Activated CD4-positive, alpha-beta T cell treated with anti-CD3 and anti-CD28 coated beads for 36 hours (primary cell): ENCODE data around the gene ACKR2. TPM values are rescaled to one million over a fixed set of nuclear protein-coding genes. Genes with fewer than 3 reads are reported as not detected.
A peak's percentile ranks its signal among the peaks of the same experiment; 100 is the strongest.

Experiments
- ATAC-seq: fragments of 200-7000 bp; cut with Tn5 transposase; one replicate; pipeline ENCODE4 v1.10.0; 2021; ENCODE audit warnings: mild to moderate bottlenecking, moderate library complexity
- CTCF ChIA-PET: fragments of 350-600 bp; sonication (Branson Sonifier 250); formaldehyde crosslinking; loops from one replicate; lab custom pipeline; 2021; ENCODE audit warnings: antibody characterized with exemption; lab: Charles Lee
- POLR2A ChIA-PET: fragments of 350-600 bp; sonication (Branson Sonifier 250); formaldehyde crosslinking; loops from one replicate; lab custom pipeline; 2021; ENCODE audit warnings: antibody characterized with exemption, inconsistent platforms; lab: Charles Lee
- DNase-seq: peaks from one replicate; pipeline ENCODE4 v3.0.0-alpha.2; 2020
- H3K27ac Mint-ChIP-seq: one replicate; pipeline ENCODE4 v1.8.0; 2021; ENCODE audit warnings: mixed read lengths
- H3K27me3 Mint-ChIP-seq: one replicate; pipeline ENCODE4 v1.8.0; 2021; ENCODE audit warnings: mixed read lengths
- H3K36me3 Mint-ChIP-seq: one replicate; pipeline ENCODE4 v1.8.0; 2021; ENCODE audit warnings: low read depth, mixed read lengths
- H3K4me1 Mint-ChIP-seq: one replicate; pipeline ENCODE4 v1.8.0; 2021; ENCODE audit warnings: mixed read lengths
- H3K4me3 Mint-ChIP-seq: one replicate; pipeline ENCODE4 v1.8.0; 2021; ENCODE audit warnings: mild to moderate bottlenecking, moderate library complexity, mixed read lengths
- H3K9me3 Mint-ChIP-seq: one replicate; pipeline ENCODE4 v1.8.0; 2021; ENCODE audit warnings: low read depth, mixed read lengths
- intact Hi-C, 2 experiments: fragments of 100-400 bp; cut with DNase I in 1 of 2; cut with micrococcal nuclease in 1 of 2; formaldehyde crosslinking; loops; one replicate each; pipeline versions ENCODE4 v1.14.2 to v1.15.1; 2022 to 2024; cut with DNase I, micrococcal nuclease
- total RNA-seq, 2 experiments: library from RNA; stranded (reverse); gene quantifications; one replicate each; pipeline ENCODE4 v1.2.3, GENCODE V29; 2021

The ACKR2 gene
- total RNA-seq, 2 experiments from 2014 or later, result 0.64 to 0.65 TPM

DNA sequence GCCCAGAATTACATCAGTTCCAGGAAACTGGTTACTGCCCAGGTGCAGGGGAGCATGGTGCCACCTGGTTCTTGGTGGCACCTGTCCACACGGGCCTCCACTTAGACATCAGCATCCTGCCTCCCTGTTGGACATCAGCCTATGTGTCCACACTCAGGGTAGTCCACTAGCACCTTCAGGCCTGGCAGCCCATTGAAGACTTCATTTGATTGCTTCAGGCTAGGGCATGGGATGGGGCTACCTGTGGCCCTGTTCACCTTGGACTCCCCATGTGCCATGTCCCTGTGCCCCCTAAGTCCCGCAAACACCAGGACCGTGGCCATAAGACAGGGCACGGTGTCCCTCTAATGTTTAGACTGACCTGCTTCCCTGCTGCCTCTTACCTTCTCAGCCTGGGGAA lies 35.6 kb downstream of the ACKR2 start:
- Mint-ChIP-seq H3K9me3 (no peaks in the 10 kb centered on the region), H3K4me3 (no peak overlapping the region), H3K27me3 (no peaks in the 10 kb centered on the region), H3K36me3 (no peaks in the 10 kb centered on the region), H3K4me1 (peaks cover 15% of the 10 kb centered on the region), H3K27ac (no peak overlapping the region)
- intact Hi-C loops, result no loop called here
- ATAC-seq (no peak), DNase-seq (no peak)
- ChIA-PET POLR2A (no interaction called here), CTCF (interaction anchor here (1.4 kb wide), 1 partner anchor 14 kb away, joined by 4 read pairs; no protein-coding TSS in a partner anchor)

DNA sequence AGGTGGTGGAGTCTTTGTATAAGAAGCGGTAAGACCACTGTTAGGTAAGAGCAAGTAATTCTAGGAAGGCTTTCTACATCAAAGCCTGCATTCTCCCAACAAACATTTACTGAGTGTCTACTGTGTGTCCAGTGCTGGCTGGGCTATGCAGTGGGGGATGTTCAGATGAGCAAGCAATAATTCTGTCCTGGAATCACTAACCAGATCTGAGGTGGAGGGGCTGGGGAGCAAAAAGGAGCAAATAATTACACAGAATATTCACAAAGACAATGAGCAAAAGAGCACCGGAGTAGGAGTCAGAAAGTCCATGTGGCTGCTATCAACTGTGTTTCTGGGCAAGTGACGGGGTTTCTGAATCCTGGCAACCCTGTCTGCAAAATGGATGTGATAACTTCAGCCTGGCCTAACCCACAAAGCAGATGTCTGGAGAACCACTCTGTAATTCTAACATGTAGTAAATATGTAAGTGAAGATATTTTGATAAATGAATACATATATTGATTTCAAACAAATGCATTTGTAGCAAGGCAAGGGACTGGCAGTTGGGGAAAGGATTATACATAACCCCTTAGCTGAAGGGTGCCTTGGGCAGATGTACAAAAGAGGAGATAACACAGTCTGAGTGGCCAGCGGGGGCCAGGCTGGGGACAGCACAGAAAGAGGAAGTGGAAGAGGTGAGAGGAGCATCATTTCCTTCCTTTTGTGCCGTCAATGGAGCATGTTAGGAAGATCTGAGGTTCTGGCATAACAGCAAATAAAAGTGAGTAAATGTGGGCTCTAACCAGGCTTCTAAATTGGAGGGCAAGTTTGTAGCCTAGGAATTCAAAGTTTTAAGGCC lies 37.7 kb downstream of the ACKR2 start:
- ATAC-seq, result peak; percentile 71
- H3K27ac Mint-ChIP-seq, result peak overlapping the region; percentile 55
- H3K9me3 Mint-ChIP-seq, result no peaks in the 10 kb centered on the region
- intact Hi-C loops, result no loop called here
- peaks cover 15% of the 10 kb centered on the region for H3K4me1 Mint-ChIP-seq
- DNase-seq, result peak; percentile 9
- CTCF ChIA-PET, result interaction anchor here (0.6 to 1.0 kb wide), 2 partner anchors 16 to 95 kb away, joined by 3 to 4 read pairs; no protein-coding TSS in a partner anchor
- no peaks in the 10 kb centered on the region for H3K36me3 Mint-ChIP-seq
- POLR2A ChIA-PET, result no interaction called here
- no peaks in the 10 kb centered on the region for H3K27me3 Mint-ChIP-seq
- H3K4me3 Mint-ChIP-seq, result no peak overlapping the region

DNA sequence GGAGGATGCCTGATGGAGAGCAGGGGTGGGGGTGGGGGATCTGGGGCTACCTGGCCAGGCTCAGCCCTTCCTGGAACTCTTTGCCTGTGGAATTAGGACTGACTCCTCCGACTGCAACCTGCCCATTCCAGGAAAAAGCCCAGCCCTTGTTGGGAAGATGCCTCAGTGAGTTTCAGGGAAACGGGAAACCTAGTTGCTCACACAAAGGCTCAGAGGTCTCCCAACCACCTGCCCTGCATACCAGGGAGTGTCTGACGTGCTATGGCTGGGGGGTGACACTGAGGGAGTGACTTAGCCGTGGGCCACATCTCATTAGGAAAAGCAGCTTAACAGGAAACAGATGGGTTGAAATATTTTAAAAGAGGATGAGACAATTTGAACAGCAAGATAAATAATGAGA lies 38.5 kb downstream of the ACKR2 start:
- no peak for DNase-seq
- H3K27me3 Mint-ChIP-seq, result no peaks in the 10 kb centered on the region
- H3K4me1 Mint-ChIP-seq, result peaks cover 15% of the 10 kb centered on the region
- H3K9me3 Mint-ChIP-seq, result no peaks in the 10 kb centered on the region
- no peaks in the 10 kb centered on the region for H3K36me3 Mint-ChIP-seq
- ChIA-PET POLR2A (no interaction called here), CTCF (interaction anchor here (0.6 kb wide), 1 partner anchor 16 kb away, joined by 3 read pairs; no protein-coding TSS in a partner anchor)
- intact Hi-C loops, result no loop called here
- ATAC-seq, result no peak
- H3K4me3 Mint-ChIP-seq, result no peak overlapping the region
- H3K27ac Mint-ChIP-seq, result no peak overlapping the region

DNA sequence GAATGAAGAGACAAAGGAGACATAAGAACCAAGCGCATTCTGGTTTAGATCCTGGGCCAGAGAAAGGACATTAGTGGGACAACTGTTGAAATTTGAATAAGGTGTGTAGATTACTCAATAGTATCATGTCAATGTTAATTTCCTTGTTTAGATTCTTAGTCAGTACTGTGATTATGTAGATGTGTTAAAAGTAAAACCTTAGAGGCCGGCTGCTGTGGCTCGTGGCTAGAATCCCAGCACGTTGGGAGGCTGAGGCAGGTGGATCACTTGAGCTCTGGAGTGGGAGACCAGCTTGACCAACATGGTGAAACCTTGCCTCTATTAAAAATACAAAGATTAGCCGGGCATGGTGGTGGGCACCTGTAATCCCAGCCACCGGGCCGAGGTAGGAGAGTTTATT lies 39.8 kb downstream of the ACKR2 start:
- intact Hi-C loops, result no loop called here
- ChIA-PET POLR2A (no interaction called here), CTCF (no interaction called here)
- ATAC-seq (no peak), DNase-seq (no peak)
- Mint-ChIP-seq H3K36me3 (no peaks in the 10 kb centered on the region), H3K27ac (no peak overlapping the region), H3K4me3 (no peak overlapping the region), H3K9me3 (no peaks in the 10 kb centered on the region), H3K27me3 (no peaks in the 10 kb centered on the region), H3K4me1 (peaks cover 15% of the 10 kb centered on the region)

DNA sequence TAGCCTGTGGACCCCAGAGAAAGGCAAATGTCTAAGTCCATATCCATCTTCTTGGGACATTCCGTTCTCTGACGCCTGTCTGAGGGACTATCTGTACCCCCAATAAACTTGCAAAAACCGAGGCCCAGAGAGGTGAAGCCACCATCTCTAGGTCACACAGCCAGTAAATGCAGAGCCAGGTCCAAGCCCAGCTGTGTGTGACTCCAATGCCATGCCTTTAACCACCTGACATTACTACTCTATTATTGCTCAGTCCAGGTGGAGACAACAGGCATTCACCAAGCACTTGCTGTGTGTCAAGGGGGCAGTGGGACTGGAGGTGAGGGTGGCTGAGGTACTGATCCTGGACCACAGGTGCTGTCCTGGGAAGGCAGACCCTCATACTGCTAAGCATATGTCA lies 41.0 kb downstream of the ACKR2 start:
- ChIA-PET CTCF (no interaction called here), POLR2A (no interaction called here)
- no peak overlapping the region for H3K27ac Mint-ChIP-seq
- no peak overlapping the region for H3K4me3 Mint-ChIP-seq
- no peak for DNase-seq
- peaks cover 15% of the 10 kb centered on the region for H3K4me1 Mint-ChIP-seq
- ATAC-seq, result no peak
- no peaks in the 10 kb centered on the region for H3K9me3 Mint-ChIP-seq
- intact Hi-C loops, result no loop called here
- no peaks in the 10 kb centered on the region for H3K36me3 Mint-ChIP-seq
- H3K27me3 Mint-ChIP-seq, result peaks cover 1% of the 10 kb centered on the region

DNA sequence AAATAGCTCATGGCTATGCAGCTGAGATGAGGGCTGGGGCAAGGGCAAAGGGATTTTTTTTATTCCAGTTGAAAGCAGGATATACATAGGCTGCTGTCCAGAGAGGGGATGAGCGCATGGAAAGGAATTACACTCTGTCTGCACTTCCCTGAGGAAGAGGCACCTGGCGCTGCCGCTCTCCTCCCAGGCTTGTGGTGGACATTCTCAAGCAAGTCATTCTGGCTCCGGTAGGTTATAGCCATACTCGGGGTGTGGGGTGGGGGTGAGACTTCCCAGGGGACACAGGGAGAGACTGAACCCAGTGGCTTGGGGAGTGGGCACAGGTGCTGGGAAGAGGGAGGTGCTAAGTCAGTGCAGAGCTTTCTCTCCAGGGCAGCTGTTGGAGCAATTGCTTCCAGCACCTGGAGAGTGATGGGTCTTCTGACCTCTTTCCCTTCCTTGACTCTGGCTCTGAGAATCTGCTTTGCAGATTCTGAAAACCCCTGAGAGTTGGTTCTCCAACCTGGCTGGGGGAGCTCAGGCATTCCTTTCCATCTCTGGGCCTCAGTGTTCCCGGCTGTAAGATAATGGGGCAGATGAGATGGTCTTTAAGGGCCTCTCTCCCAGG lies 42.1 kb downstream of the ACKR2 start:
- H3K36me3 Mint-ChIP-seq, result no peaks in the 10 kb centered on the region
- peaks cover 4% of the 10 kb centered on the region for H3K27me3 Mint-ChIP-seq
- CTCF ChIA-PET, result interaction anchor here (0.5 kb wide), 1 partner anchor 38 kb away, joined by 3 read pairs; no protein-coding TSS in a partner anchor
- no peak for DNase-seq
- H3K9me3 Mint-ChIP-seq, result no peaks in the 10 kb centered on the region
- no peak overlapping the region for H3K4me3 Mint-ChIP-seq
- H3K4me1 Mint-ChIP-seq, result peaks cover 12% of the 10 kb centered on the region
- intact Hi-C loops, result no loop called here
- POLR2A ChIA-PET, result interaction anchor here (0.5 kb wide), 1 partner anchor 40 kb away, joined by 3 read pairs; no protein-coding TSS in a partner anchor
- no peak for ATAC-seq
- H3K27ac Mint-ChIP-seq, result no peak overlapping the region

DNA sequence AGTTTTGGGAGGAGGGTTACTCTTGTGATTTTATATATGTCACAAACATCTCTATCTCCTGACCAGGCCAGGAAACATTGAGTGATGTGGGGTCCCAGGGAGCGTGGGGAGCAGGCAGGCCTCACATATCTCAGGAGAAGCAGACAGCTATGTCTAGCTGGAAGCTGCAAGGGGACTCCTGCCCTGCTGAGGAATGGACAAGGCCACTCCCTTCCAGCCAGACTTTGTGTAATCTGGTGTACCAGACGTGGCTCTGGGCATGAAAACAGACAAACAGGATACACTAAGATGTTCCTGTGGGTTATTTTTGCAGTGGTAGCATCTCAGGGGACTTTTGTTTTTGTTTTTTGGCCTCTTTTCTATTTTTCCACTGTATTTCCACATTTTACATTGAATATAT lies 43.2 kb downstream of the ACKR2 start:
- ATAC-seq (no peak), DNase-seq (no peak)
- Mint-ChIP-seq H3K4me1 (peaks cover 3% of the 10 kb centered on the region), H3K9me3 (no peaks in the 10 kb centered on the region), H3K4me3 (no peak overlapping the region), H3K27me3 (peaks cover 9% of the 10 kb centered on the region), H3K27ac (no peak overlapping the region), H3K36me3 (no peaks in the 10 kb centered on the region)
- CTCF ChIA-PET, result interaction anchor here (1.5 to 2.0 kb wide), 2 partner anchors 13 to 21 kb away, joined by 5 to 6 read pairs; no protein-coding TSS in a partner anchor
- intact Hi-C loops, result no loop called here
- POLR2A ChIA-PET, result no interaction called here

DNA sequence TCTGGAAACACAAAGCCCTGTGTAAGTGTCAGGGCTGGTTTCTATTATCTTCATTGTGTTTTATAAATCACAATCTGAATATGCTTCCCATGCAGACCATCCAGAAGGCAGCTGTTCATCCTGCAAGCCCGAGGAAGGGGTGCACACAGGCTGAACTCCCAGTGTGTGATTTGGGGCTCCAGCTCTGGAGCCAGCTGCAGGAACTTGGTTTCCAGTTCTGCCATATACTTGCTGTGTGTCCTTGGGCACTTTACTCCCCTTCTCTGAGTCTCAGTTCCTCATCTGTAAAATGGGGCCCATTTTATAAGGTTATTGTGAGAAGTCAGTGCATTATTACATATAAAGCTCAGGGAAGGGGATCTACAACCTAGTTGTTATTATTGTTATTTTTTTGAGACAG lies 43.8 kb downstream of the ACKR2 start:
- ChIA-PET POLR2A (no interaction called here), CTCF (interaction anchor here (1.5 to 2.0 kb wide), 2 partner anchors 14 to 22 kb away, joined by 5 to 6 read pairs; no protein-coding TSS in a partner anchor)
- intact Hi-C loops, result no loop called here
- Mint-ChIP-seq H3K27ac (no peak overlapping the region), H3K27me3 (peaks cover 9% of the 10 kb centered on the region), H3K36me3 (no peaks in the 10 kb centered on the region), H3K4me3 (no peak overlapping the region), H3K9me3 (no peaks in the 10 kb centered on the region), H3K4me1 (no peaks in the 10 kb centered on the region)
- DNase-seq, result no peak
- ATAC-seq, result no peak

DNA sequence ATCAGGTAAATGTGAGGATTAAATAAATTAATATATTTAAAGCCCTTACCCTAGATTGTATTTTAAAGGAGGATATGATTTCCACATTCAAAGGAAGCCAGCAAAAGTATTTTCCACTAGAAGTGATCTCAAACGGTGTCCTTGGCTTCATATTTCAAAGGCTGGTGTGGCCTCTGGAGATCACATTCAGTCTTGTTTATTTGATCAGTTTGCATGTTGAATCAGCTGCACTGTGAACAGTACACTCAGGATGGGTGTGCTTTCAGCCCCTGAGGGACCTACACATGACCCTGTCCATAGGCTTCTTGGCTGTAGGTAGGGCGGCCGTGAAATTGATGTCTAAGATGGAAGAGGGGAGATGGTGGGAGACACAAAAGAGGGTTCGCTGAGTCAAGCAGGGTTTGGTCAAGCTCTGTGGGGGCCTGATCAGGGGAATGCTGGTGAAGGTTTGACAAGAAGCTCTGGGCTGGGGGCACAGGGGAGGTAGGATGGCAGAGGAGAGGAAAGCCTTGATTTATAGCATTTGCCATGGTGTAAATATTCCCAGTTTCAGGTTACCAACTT lies 44.6 kb downstream of the ACKR2 start:
- ChIA-PET POLR2A (no interaction called here), CTCF (interaction anchor here (2.0 kb wide), 1 partner anchor 15 kb away, joined by 6 read pairs; no protein-coding TSS in a partner anchor)
- no peak overlapping the region for H3K4me3 Mint-ChIP-seq
- DNase-seq (no peak), ATAC-seq (no peak)
- H3K36me3 Mint-ChIP-seq, result no peaks in the 10 kb centered on the region
- H3K27me3 Mint-ChIP-seq, result peaks cover 11% of the 10 kb centered on the region
- no peak overlapping the region for H3K27ac Mint-ChIP-seq
- intact Hi-C loops, result no loop called here
- no peaks in the 10 kb centered on the region for H3K9me3 Mint-ChIP-seq
- H3K4me1 Mint-ChIP-seq, result no peaks in the 10 kb centered on the region

DNA sequence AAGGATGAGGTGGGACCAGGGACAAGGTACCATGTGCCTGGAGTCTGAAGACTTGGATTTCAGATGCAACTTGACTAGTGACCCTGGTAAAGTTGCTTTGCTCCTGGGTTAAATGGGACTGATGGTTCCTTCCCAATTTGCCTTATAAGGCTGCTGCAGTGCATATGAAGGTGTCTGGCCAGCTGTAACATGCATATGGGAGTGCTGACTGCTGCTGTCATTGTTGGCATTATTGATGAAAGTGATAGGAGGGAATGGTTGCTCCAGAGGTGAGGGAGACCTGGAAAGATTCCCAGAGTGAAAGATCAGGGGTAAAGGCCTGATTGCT lies 45.9 kb downstream of the ACKR2 start:
- Mint-ChIP-seq H3K36me3 (no peaks in the 10 kb centered on the region), H3K4me1 (no peaks in the 10 kb centered on the region)
- CTCF ChIA-PET, result interaction anchor here (0.7 kb wide), 1 partner anchor 420 kb away, joined by 3 read pairs; no protein-coding TSS in a partner anchor

DNA sequence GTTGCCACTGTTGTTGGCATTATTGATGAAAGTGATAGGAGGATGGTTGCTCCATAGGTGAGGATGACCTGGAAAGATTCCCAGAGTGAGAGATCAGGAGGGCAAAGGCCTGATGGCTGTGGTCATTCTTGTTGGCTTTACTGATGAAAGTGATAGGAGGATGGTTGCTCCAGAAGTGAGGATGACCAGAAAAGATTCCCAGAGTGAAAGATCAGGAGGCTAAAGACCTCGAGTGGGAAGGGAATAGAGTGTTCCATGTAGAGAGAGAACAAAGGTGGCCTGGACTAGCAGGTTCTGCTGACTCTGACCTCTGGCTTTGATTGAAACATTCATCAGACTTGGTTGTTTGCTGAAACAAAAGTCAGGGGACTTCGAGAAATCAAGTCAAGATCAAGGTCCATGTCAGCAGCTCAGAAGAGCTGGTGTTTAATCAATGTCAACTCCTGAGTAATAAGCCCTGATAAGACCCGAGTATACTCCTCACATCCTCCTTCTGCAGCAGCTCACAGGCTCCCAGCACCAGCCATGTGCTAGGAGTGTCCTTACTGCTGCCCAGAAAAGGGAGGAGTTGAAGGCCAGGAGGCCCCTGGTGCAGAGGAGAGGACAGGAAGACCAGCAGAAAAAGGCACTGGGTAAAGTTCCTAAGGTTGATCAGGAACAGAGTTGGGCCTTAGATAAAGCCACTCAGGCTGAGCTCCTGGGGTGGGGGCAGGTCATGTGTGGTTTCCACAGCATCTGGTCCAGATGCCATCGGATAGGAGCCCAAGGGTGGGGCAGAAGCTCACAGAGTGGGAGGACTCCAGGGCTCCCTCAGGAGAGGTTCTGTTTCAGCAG lies 46.5 kb downstream of the ACKR2 start:
- Mint-ChIP-seq H3K36me3 (no peaks in the 10 kb centered on the region), H3K4me3 (no peak overlapping the region), H3K27ac (no peak overlapping the region), H3K4me1 (no peaks in the 10 kb centered on the region), H3K9me3 (no peaks in the 10 kb centered on the region), H3K27me3 (peaks cover 13% of the 10 kb centered on the region)
- POLR2A ChIA-PET, result no interaction called here
- DNase-seq, result no peak
- CTCF ChIA-PET, result interaction anchor here (1.1 to 1.2 kb wide), 3 partner anchors 14 to 216 kb away, joined by 3 to 4 read pairs (median 3); no protein-coding TSS in a partner anchor
- no peak for ATAC-seq
- intact Hi-C loops, result no loop called here

More for the DNA sequence above, 45.9 kb downstream of the ACKR2 start:
- Mint-ChIP-seq H3K27ac (no peak overlapping the region), H3K27me3 (peaks cover 13% of the 10 kb centered on the region), H3K4me3 (no peak overlapping the region), H3K9me3 (no peaks in the 10 kb centered on the region)
- intact Hi-C loops, result no loop called here
- POLR2A ChIA-PET, result no interaction called here
- ATAC-seq (no peak), DNase-seq (no peak)
